Skin epidermis (tissue), 12 donors: ENCODE results near the gene ARHGAP35.
"Not testable (repeated sequence)": the region's sequence is repeated elsewhere in the genome, so short reads cannot be mapped to it uniquely, and the experiment has no call there.

ENCODE experiments used
- H3K27ac ChIP-seq, 21 experiments: fragments of 200-600 bp; sonication (generic) in 11 of 21; one replicate each; pipeline ENCODE4 v1.5.0; 2020; ENCODE audit warnings: mild to moderate bottlenecking in 3 of 21, inconsistent platforms in 2 of 21, moderate library complexity in 2 of 21
- H3K4me3 ChIP-seq, 7 experiments: fragments of 200-600 bp; sonication (generic) in 2 of 7; one replicate each; pipeline ENCODE4 v1.5.0; 2020; ENCODE audit warnings: inconsistent platforms in 2 of 7, mild to moderate bottlenecking in 2 of 7, moderate library complexity in 1 of 7

ARHGAP35 gene

GRCh38 chr19:46863818-46864629, 3.2 kb downstream of the ARHGAP35 start:
- Histone ChIP-seq H3K27ac (peak overlapping the region in 9 of 21 experiments; percentile 0 to 98 (median 43)), H3K4me3 (peak overlapping the region in 2 of 7 experiments; percentile 7 to 15)

GRCh38 chr19:46866407-46867136, 5.8 kb downstream of the ARHGAP35 start:
- H3K27ac ChIP-seq = no peak overlapping the region
- no peak overlapping the region for H3K4me3 ChIP-seq

GRCh38 chr19:46867170-46867569, 6.4 kb downstream of the ARHGAP35 start:
- H3K27ac ChIP-seq = no peak overlapping the region
- no peak overlapping the region for H3K4me3 ChIP-seq

- no peak overlapping the region for H3K27ac ChIP-seq
- H3K4me3 ChIP-seq = no peak overlapping the region
Observed at GRCh38 chr19:46868025-46868802, 7.4 kb downstream of the ARHGAP35 start.

GRCh38 chr19:46871173-46871572, 10.4 kb downstream of the ARHGAP35 start:
- H3K27ac ChIP-seq = peak overlapping the region in 1 of 21 experiments; percentile 11
- H3K4me3 ChIP-seq = not testable (repeated sequence)

- Histone ChIP-seq H3K27ac (no peak overlapping the region), H3K4me3 (no peak overlapping the region)
Observed at GRCh38 chr19:46872967-46873366, 12.2 kb downstream of the ARHGAP35 start.

- Histone ChIP-seq H3K27ac (no peak overlapping the region), H3K4me3 (no peak overlapping the region)
Observed at GRCh38 chr19:46875234-46875633, 14.4 kb downstream of the ARHGAP35 start.

- Histone ChIP-seq H3K27ac (peak overlapping the region in 1 of 21 experiments; percentile 42), H3K4me3 (no peak overlapping the region)
Observed at GRCh38 chr19:46875657-46876056, 14.9 kb downstream of the ARHGAP35 start.

GRCh38 chr19:46878613-46879375, 18.0 kb downstream of the ARHGAP35 start:
- H3K27ac ChIP-seq = peak overlapping the region in 1 of 21 experiments; percentile 9

GRCh38 chr19:46880431-46880830, 19.6 kb downstream of the ARHGAP35 start:
- Histone ChIP-seq H3K4me3 (no peak overlapping the region), H3K27ac (no peak overlapping the region)

More at GRCh38 chr19:46878613-46879375, 18.0 kb downstream of the ARHGAP35 start:
- no peak overlapping the region for H3K4me3 ChIP-seq

GRCh38 chr19:46881092-46881491, 20.3 kb downstream of the ARHGAP35 start:
- H3K4me3 ChIP-seq = no peak overlapping the region

GRCh38 chr19:46882034-46882433, 21.2 kb downstream of the ARHGAP35 start:
- H3K27ac ChIP-seq = no peak overlapping the region
- no peak overlapping the region for H3K4me3 ChIP-seq

More at GRCh38 chr19:46881092-46881491, 20.3 kb downstream of the ARHGAP35 start:
- H3K27ac ChIP-seq = no peak overlapping the region

GRCh38 chr19:46882751-46883150, 22.0 kb downstream of the ARHGAP35 start:
- H3K4me3 ChIP-seq, H3K27ac ChIP-seq: not testable (repeated sequence)

GRCh38 chr19:46885411-46885810, 24.6 kb downstream of the ARHGAP35 start:
- H3K27ac ChIP-seq = no peak overlapping the region

GRCh38 chr19:46886546-46887239, 25.9 kb downstream of the ARHGAP35 start:
- Histone ChIP-seq H3K4me3 (no peak overlapping the region), H3K27ac (no peak overlapping the region)

More at GRCh38 chr19:46885411-46885810, 24.6 kb downstream of the ARHGAP35 start:
- H3K4me3 ChIP-seq = no peak overlapping the region

- Histone ChIP-seq H3K4me3 (no peak overlapping the region), H3K27ac (no peak overlapping the region)
Observed at GRCh38 chr19:46887240-46887782, 26.5 kb downstream of the ARHGAP35 start.

- Histone ChIP-seq H3K27ac (peak overlapping the region in 4 of 21 experiments; percentile 17 to 34 (median 28)), H3K4me3 (no peak overlapping the region)
Observed at GRCh38 chr19:46890423-46891170, 29.8 kb downstream of the ARHGAP35 start.
